Left colon (tissue), 2 donors: ENCODE measurements around the gene ERAP2. TPM values are rescaled to one million over a fixed set of nuclear protein-coding genes. Genes with fewer than 3 reads are reported as not detected.
"Not testable (repeated sequence)": the region's sequence is repeated elsewhere in the genome, so short reads cannot be mapped to it uniquely, and the experiment has no call there.

Experiments
- ATAC-seq: fragments of 200-7000 bp; cut with Tn5 transposase; one replicate; pipeline ENCODE4 v1.9.1; 2020; ENCODE audit warnings: mild to moderate bottlenecking, moderate library complexity
- DNase-seq, 2 donors: peaks; one replicate each; pipeline ENCODE4 v3.0.0-alpha.2; 2020
- intact Hi-C, 2 donors: fragments of 100-400 bp; cut with DNase I in 1 of 2; cut with micrococcal nuclease in 1 of 2; formaldehyde crosslinking; loops; one replicate each; pipeline versions ENCODE4 v1.11.2 to v1.14.0; 2022; cut with DNase I, micrococcal nuclease
- long read RNA-seq: library from polyadenylated mRNA; unstranded; transcript quantifications from one replicate; pipeline ENCODE4 v2.0.0, GENCODE V29; 2021
- total RNA-seq, 2 donors: library from RNA; stranded (reverse); fragmentation: NEBNext Ultra II Directional; extraction: Animal tissue kit (Norgen Biotek cat#: 25700); gene quantifications; one replicate each; pipeline ENCODE4 v1.2.1, GENCODE V29; 2021
- donor health status: DM: no; HTN: no; CAD: no.
- donor health status: DM: yes; HTN: yes; CAD: no.

The ERAP2 gene, protein sequence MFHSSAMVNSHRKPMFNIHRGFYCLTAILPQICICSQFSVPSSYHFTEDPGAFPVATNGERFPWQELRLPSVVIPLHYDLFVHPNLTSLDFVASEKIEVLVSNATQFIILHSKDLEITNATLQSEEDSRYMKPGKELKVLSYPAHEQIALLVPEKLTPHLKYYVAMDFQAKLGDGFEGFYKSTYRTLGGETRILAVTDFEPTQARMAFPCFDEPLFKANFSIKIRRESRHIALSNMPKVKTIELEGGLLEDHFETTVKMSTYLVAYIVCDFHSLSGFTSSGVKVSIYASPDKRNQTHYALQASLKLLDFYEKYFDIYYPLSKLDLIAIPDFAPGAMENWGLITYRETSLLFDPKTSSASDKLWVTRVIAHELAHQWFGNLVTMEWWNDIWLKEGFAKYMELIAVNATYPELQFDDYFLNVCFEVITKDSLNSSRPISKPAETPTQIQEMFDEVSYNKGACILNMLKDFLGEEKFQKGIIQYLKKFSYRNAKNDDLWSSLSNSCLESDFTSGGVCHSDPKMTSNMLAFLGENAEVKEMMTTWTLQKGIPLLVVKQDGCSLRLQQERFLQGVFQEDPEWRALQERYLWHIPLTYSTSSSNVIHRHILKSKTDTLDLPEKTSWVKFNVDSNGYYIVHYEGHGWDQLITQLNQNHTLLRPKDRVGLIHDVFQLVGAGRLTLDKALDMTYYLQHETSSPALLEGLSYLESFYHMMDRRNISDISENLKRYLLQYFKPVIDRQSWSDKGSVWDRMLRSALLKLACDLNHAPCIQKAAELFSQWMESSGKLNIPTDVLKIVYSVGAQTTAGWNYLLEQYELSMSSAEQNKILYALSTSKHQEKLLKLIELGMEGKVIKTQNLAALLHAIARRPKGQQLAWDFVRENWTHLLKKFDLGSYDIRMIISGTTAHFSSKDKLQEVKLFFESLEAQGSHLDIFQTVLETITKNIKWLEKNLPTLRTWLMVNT
- total RNA-seq, result 10 to 100 TPM; 21.2 to 35.3 TPM
- long read RNA-seq, full-length matches to known transcripts, result 13 of 37 reads
- long read RNA-seq, partial matches to known transcripts, result 19 of 37 reads
- long read RNA-seq, other reads (novel, unspliced or antisense), result 5 of 37 reads

DNA sequence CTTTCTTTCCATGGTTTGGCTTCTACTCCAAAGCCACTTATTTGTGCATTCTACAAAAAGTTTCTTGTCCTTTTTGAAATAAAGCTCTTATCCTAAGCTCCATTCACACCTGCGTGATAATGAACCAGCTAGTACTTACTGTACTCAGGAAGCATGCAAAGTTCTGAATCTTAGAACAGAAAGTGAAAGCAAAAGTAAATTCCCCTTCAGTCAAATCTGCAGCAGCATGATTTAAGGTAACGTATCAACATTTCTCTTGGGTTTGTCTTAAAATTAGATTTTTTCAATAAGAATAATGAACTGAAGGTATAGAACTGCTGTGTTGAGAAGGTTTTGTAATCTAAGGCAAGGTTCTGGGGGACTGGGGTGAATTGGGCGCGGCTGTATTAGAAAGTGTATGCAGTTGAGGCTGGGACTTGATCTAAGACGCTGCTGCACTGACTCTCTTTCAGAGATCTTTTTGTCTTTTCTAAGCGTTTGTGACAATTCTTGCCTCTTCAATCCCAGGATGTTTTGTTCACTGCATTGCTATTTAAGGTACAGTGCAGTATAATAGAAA lies at the start of gene ERAP2:
Gene ERAP2, plus strand, starts transcription at position 209 of the 559 bp plus-strand sequence. CDS start 3,186 bp downstream, outside the sequence.
- intact Hi-C loops, result no loop called here
- ATAC-seq (peak; percentile 79), DNase-seq (peak in 1 of 2 donors; percentile 41)

- ATAC-seq, result no peak
- intact Hi-C loops, result no loop called here
- no peak for DNase-seq
Measured at GRCh38 chr5:96829297-96829696, 47.0 kb upstream of the ERAP2 start.

- no peak for DNase-seq
- intact Hi-C loops, result no loop called here
- no peak for ATAC-seq
Measured at GRCh38 chr5:96834016-96834415, 42.3 kb upstream of the ERAP2 start.

GRCh38 chr5:96835791-96836191 lies 40.5 kb upstream of the ERAP2 start:
- intact Hi-C loops, result no loop called here
- no peak for DNase-seq
- no peak for ATAC-seq

DNA sequence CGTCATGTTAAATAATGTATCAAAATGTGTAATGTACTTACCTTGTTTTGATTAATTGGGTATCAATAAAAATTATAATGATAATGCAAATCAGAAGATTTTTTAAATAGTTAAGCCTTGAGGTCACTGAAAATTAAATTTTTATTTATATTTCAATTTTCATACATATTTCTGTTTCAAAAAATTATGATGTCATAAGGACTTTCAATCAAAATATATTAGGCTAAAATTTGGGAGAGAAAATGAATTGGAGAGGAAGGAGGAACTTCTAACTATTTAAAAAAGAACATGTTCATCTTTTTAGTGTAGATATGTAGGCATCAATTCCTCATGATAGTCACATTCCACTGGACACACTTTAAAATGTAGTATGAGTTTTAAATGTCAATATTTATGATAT lies 39.5 kb upstream of the ERAP2 start:
- DNase-seq (no peak), ATAC-seq (no peak)
- intact Hi-C loops, result no loop called here

GRCh38 chr5:96837303-96837702 lies 39.0 kb upstream of the ERAP2 start:
- no peak for ATAC-seq

DNA sequence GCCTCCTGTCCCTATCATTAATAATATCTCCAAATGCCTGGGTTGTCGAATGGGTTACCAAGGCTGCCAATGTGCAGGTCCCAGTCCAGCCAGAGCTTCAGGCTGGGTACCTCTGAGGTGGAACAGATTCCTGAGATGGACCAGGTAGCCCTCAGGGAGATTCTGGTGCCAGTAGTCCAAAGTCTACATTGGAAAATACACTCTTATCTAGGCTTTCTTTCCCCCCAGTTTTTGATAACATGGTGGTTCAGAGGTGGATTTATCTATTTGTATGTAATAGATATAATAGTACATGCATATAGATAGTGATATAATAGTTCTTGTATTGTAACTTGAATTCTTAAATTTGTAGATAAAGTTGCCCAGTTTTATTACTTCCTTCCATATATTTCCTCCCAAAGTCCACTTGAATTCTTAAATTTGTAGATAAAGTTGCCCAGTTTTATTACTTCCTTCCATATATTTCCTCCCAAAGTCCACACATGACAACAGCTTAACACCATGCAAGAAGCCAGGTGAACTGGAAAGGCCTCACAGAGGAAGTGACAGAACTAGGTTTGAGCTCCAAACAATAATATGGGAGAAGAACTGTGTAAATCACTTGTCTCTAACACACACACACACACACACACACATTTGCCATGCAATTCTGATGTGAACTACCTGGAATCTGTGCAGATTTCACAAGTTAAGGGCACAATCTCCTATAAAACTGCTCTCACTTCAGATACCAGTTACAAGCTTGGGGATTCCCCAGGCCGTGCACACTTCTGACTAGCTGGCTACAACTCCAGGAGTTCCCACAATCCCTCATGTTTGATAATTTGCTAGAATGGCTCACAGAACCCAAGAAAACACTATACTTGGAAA lies 37.9 kb upstream of the ERAP2 start:
- peak; percentile 26 to 42 for DNase-seq
- ATAC-seq, result peak; percentile 93
- intact Hi-C loops, result no loop called here

More at GRCh38 chr5:96837303-96837702, 39.0 kb upstream of the ERAP2 start:
- intact Hi-C loops, result no loop called here
- DNase-seq, result no peak

GRCh38 chr5:96839071-96839592 lies 37.2 kb upstream of the ERAP2 start:
- intact Hi-C loops, result no loop called here
- ATAC-seq (no peak), DNase-seq (no peak)

- intact Hi-C loops, DNase-seq: not testable (repeated sequence)
Measured at GRCh38 chr5:96841931-96842330, 34.4 kb upstream of the ERAP2 start.

DNA sequence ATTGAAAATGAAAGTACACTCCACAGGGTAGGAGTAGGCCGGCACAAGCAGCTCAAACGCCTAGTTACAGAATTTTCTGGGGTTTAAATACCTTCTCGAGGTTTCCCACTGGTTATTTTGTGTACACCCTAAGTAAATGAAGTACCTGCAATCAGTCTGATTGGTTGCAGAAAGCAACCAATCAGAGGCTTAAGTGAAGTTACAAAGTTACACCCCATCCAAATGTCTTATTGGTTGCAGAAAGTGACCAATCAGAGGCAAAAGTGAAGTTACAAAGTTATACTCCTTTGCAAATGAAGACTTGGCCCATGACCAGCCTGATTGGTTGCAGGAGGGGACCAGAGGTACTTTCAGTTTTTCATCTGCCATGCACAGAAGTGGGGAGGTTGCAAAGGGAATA lies 33.2 kb upstream of the ERAP2 start:
- intact Hi-C loops, result no loop called here
- DNase-seq (no peak), ATAC-seq (no peak)

More at GRCh38 chr5:96841931-96842330, 34.4 kb upstream of the ERAP2 start:
- not testable (repeated sequence) for ATAC-seq

- ATAC-seq, result no peak
- intact Hi-C loops, result no loop called here
- no peak for DNase-seq
Measured at GRCh38 chr5:96844481-96844990, 31.8 kb upstream of the ERAP2 start.

DNA sequence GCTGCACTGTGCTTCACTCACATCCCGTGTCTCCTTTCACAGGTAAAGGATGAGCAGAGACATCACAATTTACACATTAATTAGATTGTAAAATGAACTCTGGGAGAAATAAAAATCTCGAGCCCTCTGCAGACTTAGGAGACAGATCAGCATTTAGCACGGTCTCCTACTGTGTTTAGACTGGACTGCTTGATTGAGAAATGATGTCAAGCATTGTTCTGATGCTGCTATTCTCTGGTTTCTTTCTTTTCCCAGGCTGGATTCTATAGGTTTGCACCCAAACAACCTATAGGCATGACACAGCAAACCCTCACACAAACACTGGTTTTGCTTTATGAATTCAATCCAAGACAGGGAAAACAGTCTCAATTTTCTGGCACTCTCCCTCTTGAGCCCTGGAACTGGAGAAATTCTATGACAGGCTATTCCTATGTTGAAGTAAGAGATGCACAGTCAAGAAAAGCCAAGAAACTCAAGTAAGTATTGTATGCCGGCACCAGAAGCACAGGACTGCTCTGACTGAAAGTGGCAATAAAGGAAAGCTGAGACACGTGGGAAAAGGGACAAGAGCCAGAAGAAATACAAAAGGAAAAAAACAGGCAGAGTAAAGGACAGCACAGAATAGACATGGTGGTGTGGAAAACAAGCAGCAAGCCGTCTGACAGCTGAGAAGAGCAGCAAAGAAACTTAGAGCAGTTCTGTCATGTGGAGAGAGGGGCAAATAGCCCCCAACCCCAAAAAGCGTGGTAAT lies 24.8 kb upstream of the ERAP2 start:
- ATAC-seq (no peak), DNase-seq (no peak)
- intact Hi-C loops, result no loop called here

DNA sequence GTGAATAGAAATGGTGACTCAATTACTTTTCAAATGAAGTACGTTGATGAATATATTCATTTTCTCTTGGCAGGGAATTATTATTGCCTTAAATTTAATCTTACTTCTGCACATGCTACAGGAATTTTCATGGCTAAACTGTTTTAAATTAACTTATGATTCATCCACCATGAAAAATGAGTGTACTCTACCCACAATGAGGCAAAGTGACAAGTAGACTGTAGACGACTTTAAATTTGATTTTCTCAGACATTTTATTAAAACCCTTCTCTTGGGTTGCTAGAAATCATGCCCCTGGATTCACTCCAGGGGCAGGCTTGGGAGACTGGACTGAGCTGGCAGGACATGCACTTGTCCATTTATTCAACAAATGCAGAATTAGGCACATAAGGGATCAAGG lies 23.5 kb upstream of the ERAP2 start:
- ATAC-seq, result no peak
- intact Hi-C loops, result no loop called here
- DNase-seq, result no peak

GRCh38 chr5:96854067-96854466 lies 22.2 kb upstream of the ERAP2 start:
- no peak for DNase-seq
- ATAC-seq, result no peak
- intact Hi-C loops, result no loop called here

- ATAC-seq (peak; percentile 90), DNase-seq (peak; percentile 68)
- intact Hi-C loops, result no loop called here
Measured at GRCh38 chr5:96855031-96855872, 21.0 kb upstream of the ERAP2 start.

DNA sequence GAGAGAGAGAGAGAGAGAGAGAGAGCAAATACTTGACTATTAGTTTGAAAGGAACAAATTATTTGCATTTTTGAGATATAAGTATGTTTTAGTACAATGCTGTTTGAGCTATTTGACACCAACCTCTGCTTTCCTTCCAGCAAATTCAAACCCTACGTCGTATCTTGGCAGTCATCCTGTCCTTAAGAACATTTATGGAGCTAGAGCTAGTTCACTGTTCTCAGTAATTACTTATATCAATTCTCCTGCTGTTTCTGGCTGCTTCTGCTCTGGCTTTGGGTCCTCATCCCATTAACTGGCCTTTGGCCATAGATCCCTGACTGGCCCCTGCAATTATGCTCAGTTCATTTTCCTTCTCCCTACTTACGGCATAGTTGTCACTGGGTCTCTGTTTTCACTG lies 19.9 kb upstream of the ERAP2 start:
- ATAC-seq, result no peak
- no peak for DNase-seq
- intact Hi-C loops, result no loop called here
